OCI-LY1 (cell line): Measurements from ENCODE around the gene ASPDH.

ENCODE experiments used
- H2AFZ ChIP-seq: fragments of 200-600 bp; sonication (generic), shearing (Covaris generic); 2 replicates; pipeline ENCODE4 v1.6.0; 2014; ENCODE audit warnings: antibody characterized with exemption, mild to moderate bottlenecking, low read length
- H3F3A ChIP-seq: fragments of 200-600 bp; sonication (generic), shearing (Covaris generic); 2 replicates; pipeline ENCODE4 v1.6.0; 2014; ENCODE audit warnings: mild to moderate bottlenecking, antibody characterized with exemption, low read length, moderate library complexity; ENCODE audit not compliant: insufficient read depth
- H3K27ac ChIP-seq: fragments of 200-600 bp; sonication (generic); 2 replicates; pipeline ENCODE4 v1.5.1; 2014; ENCODE audit warnings: low read length, mixed run types, mild to moderate bottlenecking, low read depth; ENCODE audit not compliant: poor library complexity, severe bottlenecking
- H3K27me3 ChIP-seq: fragments of 200-600 bp; sonication (generic); 2 replicates; pipeline ENCODE4 v1.6.0; 2014; ENCODE audit warnings: antibody characterized with exemption, mild to moderate bottlenecking, low read length, moderate library complexity; ENCODE audit not compliant: insufficient read depth
- H3K36me3 ChIP-seq: fragments of 200-600 bp; sonication (generic); 2 replicates; pipeline ENCODE4 v1.6.1; 2014; ENCODE audit warnings: mild to moderate bottlenecking, antibody characterized with exemption, low read length, moderate library complexity, mixed read lengths; ENCODE audit not compliant: insufficient read depth
- H3K4me1 ChIP-seq: fragments of 200-600 bp; sonication (generic); 2 replicates; pipeline ENCODE4 v1.5.1; 2014; ENCODE audit warnings: mild to moderate bottlenecking, low read length, moderate library complexity; ENCODE audit not compliant: insufficient read depth, severe bottlenecking
- H3K4me2 ChIP-seq: fragments of 200-600 bp; sonication (generic), shearing (Covaris generic); 2 replicates; pipeline ENCODE4 v1.6.1; 2014; ENCODE audit warnings: low read length
- H3K4me3 ChIP-seq: fragments of 200-600 bp; sonication (generic); 2 replicates; pipeline ENCODE4 v1.5.1; 2014; ENCODE audit warnings: low read length, low read depth, mild to moderate bottlenecking, mixed read lengths; ENCODE audit not compliant: poor library complexity, severe bottlenecking
- H3K79me2 ChIP-seq: fragments of 200-600 bp; shearing (Covaris generic); 2 replicates; pipeline ENCODE4 v1.6.1; 2016; ENCODE audit warnings: mixed run types, low read length, mixed read lengths; ENCODE audit not compliant: insufficient read depth
- H3K9ac ChIP-seq: fragments of 200-600 bp; sonication (generic), shearing (Covaris generic); 2 replicates; pipeline ENCODE4 v1.6.1; 2014; ENCODE audit warnings: mild to moderate bottlenecking, low read length, mixed read lengths
- H3K9me2 ChIP-seq: fragments of 200-600 bp; sonication (generic), shearing (Covaris generic); 2 replicates; pipeline ENCODE4 v1.6.1; 2014; ENCODE audit warnings: low read depth, mild to moderate bottlenecking, low read length, mixed read lengths
- H3K9me3 ChIP-seq: fragments of 200-600 bp; shearing (Covaris generic); 2 replicates; pipeline ENCODE4 v1.6.1; 2014; ENCODE audit warnings: low read length, mixed read lengths
- H4K20me1 ChIP-seq: fragments of 200-600 bp; sonication (generic), shearing (Covaris generic); 2 replicates; pipeline ENCODE4 v1.6.0; 2016; ENCODE audit warnings: mild to moderate bottlenecking, low read length; ENCODE audit not compliant: insufficient read depth
- CTCF ChIP-seq: fragments of 200-600 bp; sonication (generic), shearing (Covaris generic); IDR thresholded peaks from 2 replicates; pipeline ENCODE4 v1.5.1; 2017; ENCODE audit warnings: mild to moderate bottlenecking, antibody characterized with exemption, low read length, moderate library complexity, mixed read lengths
- EZH2 ChIP-seq: fragments of 200-600 bp; sonication (generic), shearing (Covaris generic); IDR thresholded peaks from 2 replicates; pipeline ENCODE4 v1.8.0; 2017; ENCODE audit warnings: borderline replicate concordance, mixed run types, mild to moderate bottlenecking, antibody characterized with exemption, low read length, moderate library complexity, mixed read lengths

ASPDH gene

GRCh38 chr19:50490411-50490811 is 23.3 kb downstream of the ASPDH start:
- Histone ChIP-seq H3K4me2 (no peak overlapping the region), H3K9me2 (no peaks in the 10 kb centered on the region)

GRCh38 chr19:50489461-50490011 is 24.2 kb downstream of the ASPDH start:
- Histone ChIP-seq H3K4me2 (no peak overlapping the region), H3K9me2 (no peaks in the 10 kb centered on the region), H3K27ac (no peak overlapping the region), H4K20me1 (no peaks in the 10 kb centered on the region), H3K9me3 (peaks cover 9% of the 10 kb centered on the region), H3F3A (no peaks in the 10 kb centered on the region), H3K79me2 (no peaks in the 10 kb centered on the region), H3K36me3 (peaks cover 23% of the 10 kb centered on the region), H3K4me1 (no peaks in the 10 kb centered on the region), H3K27me3 (peaks cover 6% of the 10 kb centered on the region; the same call in 1 of the 2 replicates), H3K4me3 (no peak overlapping the region), H3K9ac (no peak overlapping the region), H2AFZ (no peak overlapping the region)
- TF ChIP-seq EZH2 (no peak), CTCF (no peak)

More at GRCh38 chr19:50490411-50490811, 23.3 kb downstream of the ASPDH start:
- H3K9ac ChIP-seq, result no peak overlapping the region
- no peak overlapping the region for H3K4me3 ChIP-seq
- H4K20me1 ChIP-seq, result no peaks in the 10 kb centered on the region
- H3K9me3 ChIP-seq, result peaks cover 9% of the 10 kb centered on the region
- H2AFZ ChIP-seq, result no peak overlapping the region
- no peaks in the 10 kb centered on the region for H3K79me2 ChIP-seq
- H3F3A ChIP-seq, result no peaks in the 10 kb centered on the region
- H3K27ac ChIP-seq, result no peak overlapping the region
- no peaks in the 10 kb centered on the region for H3K4me1 ChIP-seq
- no peak for TF ChIP-seq EZH2
- no peak for TF ChIP-seq CTCF
- H3K27me3 ChIP-seq, result peaks cover 6% of the 10 kb centered on the region; the same call in 1 of the 2 replicates
- H3K36me3 ChIP-seq, result peaks cover 14% of the 10 kb centered on the region

- Histone ChIP-seq H3K9ac (no peak overlapping the region), H3K27ac (no peak overlapping the region), H3K9me2 (no peaks in the 10 kb centered on the region), H3K79me2 (no peaks in the 10 kb centered on the region), H3F3A (no peaks in the 10 kb centered on the region), H3K36me3 (peaks cover 32% of the 10 kb centered on the region), H3K4me3 (no peak overlapping the region), H3K9me3 (peaks cover 9% of the 10 kb centered on the region), H2AFZ (no peak overlapping the region), H3K4me1 (no peaks in the 10 kb centered on the region), H3K27me3 (peaks cover 6% of the 10 kb centered on the region; the same call in 1 of the 2 replicates), H4K20me1 (no peaks in the 10 kb centered on the region), H3K4me2 (no peak overlapping the region)
- TF ChIP-seq EZH2 (no peak), CTCF (no peak)
Observed at GRCh38 chr19:50488389-50489194, 25.1 kb downstream of the ASPDH start.
